Subcutaneous adipose tissue (tissue), 4 donors: Measurements from ENCODE around the gene PTTG1IP2. TPM values are rescaled to one million over a fixed set of nuclear protein-coding genes. Genes with fewer than 3 reads are reported as not detected.

Experiments
- total RNA-seq, 4 donors: library from RNA; depleted of rRNA; stranded (reverse); fragments of >200 nt; gene quantifications; one replicate each; pipeline ENCODE4 v1.1.0, GENCODE V29; 2016
- TF ChIP-seq, protein P1 (sequence below): fragments of 450-650 bp; IDR thresholded peaks from one replicate; pipeline ENCODE4 v1.5.1; 2016; ENCODE audit warnings: low read depth, mild to moderate bottlenecking, control low read depth, antibody characterized with exemption, moderate library complexity

The PTTG1IP2 gene
- total RNA-seq, 4 donors from 2014 or later, result not detected

- TF ChIP-seq, protein P1, sequence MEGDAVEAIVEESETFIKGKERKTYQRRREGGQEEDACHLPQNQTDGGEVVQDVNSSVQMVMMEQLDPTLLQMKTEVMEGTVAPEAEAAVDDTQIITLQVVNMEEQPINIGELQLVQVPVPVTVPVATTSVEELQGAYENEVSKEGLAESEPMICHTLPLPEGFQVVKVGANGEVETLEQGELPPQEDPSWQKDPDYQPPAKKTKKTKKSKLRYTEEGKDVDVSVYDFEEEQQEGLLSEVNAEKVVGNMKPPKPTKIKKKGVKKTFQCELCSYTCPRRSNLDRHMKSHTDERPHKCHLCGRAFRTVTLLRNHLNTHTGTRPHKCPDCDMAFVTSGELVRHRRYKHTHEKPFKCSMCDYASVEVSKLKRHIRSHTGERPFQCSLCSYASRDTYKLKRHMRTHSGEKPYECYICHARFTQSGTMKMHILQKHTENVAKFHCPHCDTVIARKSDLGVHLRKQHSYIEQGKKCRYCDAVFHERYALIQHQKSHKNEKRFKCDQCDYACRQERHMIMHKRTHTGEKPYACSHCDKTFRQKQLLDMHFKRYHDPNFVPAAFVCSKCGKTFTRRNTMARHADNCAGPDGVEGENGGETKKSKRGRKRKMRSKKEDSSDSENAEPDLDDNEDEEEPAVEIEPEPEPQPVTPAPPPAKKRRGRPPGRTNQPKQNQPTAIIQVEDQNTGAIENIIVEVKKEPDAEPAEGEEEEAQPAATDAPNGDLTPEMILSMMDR, result no peak
Measured at GRCh38 chr7:90507692-90508091, 38.3 kb downstream of the PTTG1IP2 start.

GRCh38 chr7:90511776-90512175 lies 42.3 kb downstream of the PTTG1IP2 start:
- TF ChIP-seq, protein P1, result no peak

DNA sequence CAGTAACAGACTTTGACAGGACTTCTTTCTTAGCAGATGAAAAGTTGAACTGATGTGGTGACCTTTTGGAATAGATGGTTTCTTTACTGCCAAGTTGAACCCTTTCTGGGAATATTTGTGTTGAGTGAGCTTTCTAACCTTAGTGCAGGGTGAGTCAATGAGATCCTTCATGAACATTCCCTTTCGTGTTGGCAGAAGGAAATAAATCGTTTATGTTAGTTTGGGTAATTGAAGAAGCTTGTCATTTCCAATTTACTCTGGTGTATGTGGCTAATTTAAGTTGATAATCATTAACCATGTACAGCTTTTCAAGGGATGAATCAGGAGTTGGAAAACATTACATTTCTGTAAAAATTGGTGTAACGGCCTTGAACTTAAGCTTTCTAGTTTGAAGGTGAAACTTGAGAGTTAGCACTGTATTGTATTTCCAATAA lies 43.4 kb downstream of the PTTG1IP2 start:
- TF ChIP-seq, protein P1, result no peak

- TF ChIP-seq, protein P1, result no peak
Measured at GRCh38 chr7:90516257-90516656, 46.8 kb downstream of the PTTG1IP2 start.

GRCh38 chr7:90518630-90519029 lies 49.2 kb downstream of the PTTG1IP2 start:
- TF ChIP-seq, protein P1, result no peak

- TF ChIP-seq, protein P1, result no peak
Measured at GRCh38 chr7:90520484-90520883, 51.0 kb downstream of the PTTG1IP2 start.

DNA sequence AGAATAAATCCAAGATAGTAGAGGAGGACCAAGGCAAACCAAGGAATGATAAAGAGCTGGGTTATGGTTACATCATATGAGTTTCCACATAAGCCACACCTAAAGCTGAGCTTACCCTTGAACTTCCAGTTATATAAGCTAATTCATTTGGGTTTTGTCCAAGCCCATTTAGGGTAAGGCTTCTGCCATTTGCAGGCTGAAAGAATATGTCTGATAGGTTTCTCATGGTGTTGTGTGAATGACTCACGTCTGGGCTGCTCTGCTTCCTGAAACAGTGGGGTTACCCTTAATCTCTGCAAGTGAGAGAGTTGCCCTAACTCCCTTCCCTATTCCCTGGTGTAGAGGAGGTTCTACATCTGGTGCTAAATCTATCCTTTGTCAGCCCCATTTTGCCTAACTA lies 60.8 kb downstream of the PTTG1IP2 start:
- TF ChIP-seq, protein P1, result no peak
